ENCODE results near the gene PITPNC1. TPM values are rescaled to one million over a fixed set of nuclear protein-coding genes. Genes with fewer than 3 reads are reported as not detected.

The PITPNC1 gene
- total and polyA plus RNA-seq, 2 donors (not counting 3 experiments of a cell fraction or from before 2014, with no cell fraction given): 2.4 to 9.6 TPM

- dilution Hi-C loops (cut with MboI; ENCODE audit: extremely low pct_ligation_motif_present, low sequenced_read_pairs) (no loop called here), intact Hi-C loops (cut with micrococcal nuclease) (no loop called here)
- no peak for TF ChIP-seq MYC (IDR thresholded peaks at IDR 0.05; ENCODE audit: low read depth, low read length)
- no peak for TF ChIP-seq CTCF (IDR thresholded peaks at IDR 0.05; ENCODE audit: extremely low read depth in 1 of 2, insufficient read depth in 1 of 2, low read depth in 1 of 2, low read length in 2 of 2)
- no peak for TF ChIP-seq EZH2 (IDR thresholded peaks at IDR 0.05; ENCODE audit: borderline replicate concordance, low read depth, low read length, severe bottlenecking)
- Histone ChIP-seq H3K9me3 (replicated peaks; ENCODE audit: control insufficient read depth, insufficient read depth, low read length) (no peaks in the 10 kb centered on the region), H3K4me3 (replicated peaks in 1 of 3; ENCODE audit: insufficient read depth in 1 of 3, low read depth in 1 of 3, low read length in 3 of 3) (no peak overlapping the region), H3K9ac (replicated peaks; ENCODE audit: extremely low read depth, insufficient read depth, low read length) (no peak overlapping the region), H3K4me1 (ENCODE audit: control insufficient read depth, extremely low read depth, insufficient read depth, low read length) (peaks cover 9% of the 10 kb centered on the region), H3K36me3 (ENCODE audit: control insufficient read depth in 2 of 2, extremely low read depth in 1 of 2, insufficient read depth in 2 of 2, low read length in 2 of 2) (no peaks in the 10 kb centered on the region), H3K4me2 (ENCODE audit: insufficient read depth, low read length) (no peak overlapping the region), H4K20me1 (replicated peaks; ENCODE audit: control insufficient read depth, extremely low read depth, insufficient read depth, low read length) (no peaks in the 10 kb centered on the region), H3K79me2 (ENCODE audit: control insufficient read depth, insufficient read depth, low read length) (no peaks in the 10 kb centered on the region), H3K9me1 (replicated peaks; ENCODE audit: control insufficient read depth, extremely low read depth, insufficient read depth, low read length) (no peaks in the 10 kb centered on the region), H3K27ac (ENCODE audit: insufficient read depth, low read depth, low read length) (no peak overlapping the region), H3K27me3 (ENCODE audit: control insufficient read depth in 2 of 2, insufficient read depth in 2 of 2, low read length in 2 of 2) (no peaks in the 10 kb centered on the region), H2AFZ (ENCODE audit: low read depth, low read length) (no peak overlapping the region)
- FAIRE-seq (no peak), DNase-seq (ENCODE audit: low read depth, low spot score) (no peak)
- BruUV-seq (replicated peaks): no TSS peak
- ChIA-PET CTCF (interaction anchor here (1.0 to 2.2 kb wide), 3 partner anchors 9 to 42 kb away, joined by 3 to 12 read pairs (median 4); no protein-coding TSS in a partner anchor), POLR2A (no interaction called here)
Observed at GRCh38 chr17:67433248-67433924, 56.3 kb downstream of the PITPNC1 start.

- H4K20me1 ChIP-seq (replicated peaks; ENCODE audit: control insufficient read depth, extremely low read depth, insufficient read depth, low read length): no peaks in the 10 kb centered on the region
- H3K4me2 ChIP-seq (ENCODE audit: insufficient read depth, low read length): no peak overlapping the region
- ChIA-PET POLR2A (no interaction called here), CTCF (interaction anchor here (1.0 to 1.4 kb wide), 2 partner anchors 15 to 41 kb away, joined by 3 to 4 read pairs; no protein-coding TSS in a partner anchor)
- H3K27me3 ChIP-seq (ENCODE audit: control insufficient read depth in 2 of 2, insufficient read depth in 2 of 2, low read length in 2 of 2): no peaks in the 10 kb centered on the region
- dilution Hi-C loops (cut with MboI; ENCODE audit: extremely low pct_ligation_motif_present, low sequenced_read_pairs) (no loop called here), intact Hi-C loops (cut with micrococcal nuclease) (no loop called here)
- no peak overlapping the region for H3K9ac ChIP-seq (replicated peaks; ENCODE audit: extremely low read depth, insufficient read depth, low read length)
- FAIRE-seq (no peak), DNase-seq (ENCODE audit: low read depth, low spot score) (no peak)
- H3K79me2 ChIP-seq (ENCODE audit: control insufficient read depth, insufficient read depth, low read length): no peaks in the 10 kb centered on the region
- TF ChIP-seq EZH2 (IDR thresholded peaks at IDR 0.05; ENCODE audit: borderline replicate concordance, low read depth, low read length, severe bottlenecking) (no peak), POLR2A (IDR thresholded peaks at IDR 0.05; ENCODE audit: low read depth, low read length) (no peak), MYC (IDR thresholded peaks at IDR 0.05; ENCODE audit: low read depth, low read length) (no peak), POLR2AphosphoS5 (IDR thresholded peaks at IDR 0.05; ENCODE audit: insufficient read depth, low read depth, low read length) (no peak), GATA2 (IDR thresholded peaks at IDR 0.05; ENCODE audit: insufficient read depth, insufficient read length, low read depth, low read length) (no peak), FOS (IDR thresholded peaks at IDR 0.05; ENCODE audit: borderline replicate concordance, insufficient read depth, low read length) (no peak), MAX (IDR thresholded peaks at IDR 0.05; ENCODE audit: insufficient read depth, insufficient read length) (no peak), JUN (IDR thresholded peaks at IDR 0.05; ENCODE audit: borderline replicate concordance, insufficient read depth, insufficient read length, low read depth) (no peak), CTCF (IDR thresholded peaks at IDR 0.05; ENCODE audit: extremely low read depth in 1 of 2, insufficient read depth in 1 of 2, low read depth in 1 of 2, low read length in 2 of 2) (no peak)
- H3K4me3 ChIP-seq (replicated peaks in 1 of 3; ENCODE audit: insufficient read depth in 1 of 3, low read depth in 1 of 3, low read length in 3 of 3): no peak overlapping the region
- H3K4me1 ChIP-seq (ENCODE audit: control insufficient read depth, extremely low read depth, insufficient read depth, low read length): peaks cover 9% of the 10 kb centered on the region
- no peak overlapping the region for H3K27ac ChIP-seq (ENCODE audit: insufficient read depth, low read depth, low read length)
- H3K9me1 ChIP-seq (replicated peaks; ENCODE audit: control insufficient read depth, extremely low read depth, insufficient read depth, low read length): no peaks in the 10 kb centered on the region
- H3K9me3 ChIP-seq (replicated peaks; ENCODE audit: control insufficient read depth, insufficient read depth, low read length): no peaks in the 10 kb centered on the region
- BruUV-seq (replicated peaks): no TSS peak
- H2AFZ ChIP-seq (ENCODE audit: low read depth, low read length): no peak overlapping the region
- H3K36me3 ChIP-seq (ENCODE audit: control insufficient read depth in 2 of 2, extremely low read depth in 1 of 2, insufficient read depth in 2 of 2, low read length in 2 of 2): no peaks in the 10 kb centered on the region
Observed at GRCh38 chr17:67434061-67434525, 57.0 kb downstream of the PITPNC1 start.

Measured in endothelial cell of umbilical vein (primary cell).